Thyroid gland (tissue), 4 donors: ENCODE results near the gene ZYG11A.

ENCODE experiments used
- CTCF ChIP-seq, 6 experiments: fragments of 200-600 bp in 3 of 6; fragments of 450-650 bp in 3 of 6; sonication (generic) in 3 of 6; IDR thresholded peaks; one replicate each; pipeline ENCODE4 v1.5.1; 2016 to 2019; ENCODE audit warnings: antibody characterized with exemption in 6 of 6, mild to moderate bottlenecking in 2 of 6, inconsistent platforms in 1 of 6, moderate library complexity in 1 of 6
- POLR2A ChIP-seq, 2 donors: fragments of 450-650 bp; IDR thresholded peaks; one replicate each; pipeline ENCODE4 v1.6.1; 2017; ENCODE audit warnings: antibody characterized with exemption in 2 of 2, mild to moderate bottlenecking in 2 of 2, moderate library complexity in 1 of 2

GRCh38 chr1:52900402-52900801 lies 57.8 kb downstream of the ZYG11A start:
- TF ChIP-seq CTCF (IDR thresholded peaks at IDR 0.05) (no peak), POLR2A (IDR thresholded peaks at IDR 0.05) (no peak)
